Measurements from ENCODE around the gene DMRT1.
"Not testable (repeated sequence)": the region's sequence is repeated elsewhere in the genome, so short reads cannot be mapped to it uniquely, and the experiment has no call there.

Gene DMRT1

GRCh38 chr9:860706-861105, 19.2 kb downstream of the DMRT1 start:
- DNase-seq (ENCODE audit: low read depth): no peak

- not testable (repeated sequence) for DNase-seq (ENCODE audit: low read depth)
Observed at GRCh38 chr9:861525-861924, 20.0 kb downstream of the DMRT1 start.

GRCh38 chr9:875119-875962, 33.8 kb downstream of the DMRT1 start:
- DNase-seq (ENCODE audit: low read depth): no peak

GRCh38 chr9:876425-876824, 34.9 kb downstream of the DMRT1 start:
- DNase-seq (ENCODE audit: low read depth): no peak

GRCh38 chr9:878239-878638, 36.7 kb downstream of the DMRT1 start:
- no peak for DNase-seq (ENCODE audit: low read depth)

GRCh38 chr9:880725-881124, 39.2 kb downstream of the DMRT1 start:
- DNase-seq (ENCODE audit: low read depth): no peak

GRCh38 chr9:882416-882924, 41.0 kb downstream of the DMRT1 start:
- DNase-seq (ENCODE audit: low read depth): no peak

- DNase-seq (ENCODE audit: low read depth): no peak
Observed at GRCh38 chr9:883011-883410, 41.5 kb downstream of the DMRT1 start.

- DNase-seq (ENCODE audit: low read depth): no peak
Observed at GRCh38 chr9:886886-887285, 45.4 kb downstream of the DMRT1 start.

GRCh38 chr9:892123-892522, 50.6 kb downstream of the DMRT1 start:
- no peak for DNase-seq (ENCODE audit: low read depth)

GRCh38 chr9:893115-893514, 51.6 kb downstream of the DMRT1 start:
- no peak for DNase-seq (ENCODE audit: low read depth)

- DNase-seq (ENCODE audit: low read depth): no peak
Observed at GRCh38 chr9:893843-894420, 52.4 kb downstream of the DMRT1 start.

GRCh38 chr9:899440-900184, 58.1 kb downstream of the DMRT1 start:
- DNase-seq (ENCODE audit: low read depth): no peak

- DNase-seq (ENCODE audit: low read depth): no peak
Observed at GRCh38 chr9:903886-904285, 62.4 kb downstream of the DMRT1 start.

- no peak for DNase-seq (ENCODE audit: low read depth)
Observed at GRCh38 chr9:905906-906305, 64.4 kb downstream of the DMRT1 start.

GRCh38 chr9:908536-909205, 67.2 kb downstream of the DMRT1 start:
- no peak for DNase-seq (ENCODE audit: low read depth)

- no peak for DNase-seq (ENCODE audit: low read depth)
Observed at GRCh38 chr9:911005-911404, 69.5 kb downstream of the DMRT1 start.

- DNase-seq (ENCODE audit: low read depth): no peak
Observed at GRCh38 chr9:912776-913175, 71.3 kb downstream of the DMRT1 start.

- not testable (repeated sequence) for DNase-seq (ENCODE audit: low read depth)
Observed at GRCh38 chr9:913526-913925, 72.0 kb downstream of the DMRT1 start.

GRCh38 chr9:917730-918129, 76.2 kb downstream of the DMRT1 start:
- no peak for DNase-seq (ENCODE audit: low read depth)

- no peak for DNase-seq (ENCODE audit: low read depth)
Observed at GRCh38 chr9:920927-921326, 79.4 kb downstream of the DMRT1 start.

GRCh38 chr9:922171-922570, 80.7 kb downstream of the DMRT1 start:
- DNase-seq (ENCODE audit: low read depth): no peak

Measured in activated T-helper 1 cell treated with Interleukin-2 at 50 U/mL for 16 hours (primary cell).